HepG2 (cell line): ENCODE results near the gene RASGRF1. TPM values are rescaled to one million over a fixed set of nuclear protein-coding genes. Genes with fewer than 3 reads are reported as not detected.

Experiments used
- ATAC-seq: fragments of 200-7000 bp; cut with Tn5 transposase; 3 replicates; pipeline ENCODE4 v1.9.1; 2020; ENCODE audit warnings: mild to moderate bottlenecking, moderate library complexity
- BruUV-seq: library from RNA; stranded (reverse); fragments of 400-500 nt; replicated peaks from 2 replicates; lab custom pipeline; 2021; lab: Mats Ljungman, UMichigan
- CTCF ChIA-PET: fragments of 300-600 bp; formaldehyde crosslinking; extraction: SDS; loops from one replicate; lab custom pipeline; 2021; ENCODE audit warnings: low total read pairs, inconsistent platforms, low intra/inter-chr PET ratio; lab: Yijun Ruan, JAX
- POLR2A ChIA-PET: fragments of 350-600 bp; sonication (Branson Sonifier 250); formaldehyde crosslinking; loops from one replicate; lab custom pipeline; 2020; ENCODE audit warnings: antibody characterized with exemption, inconsistent platforms; lab: Yijun Ruan, JAX
- DNase-seq: peaks from one replicate; pipeline ENCODE4 v3.0.0-alpha.2; 2015; ENCODE audit warnings: low spot score
- FAIRE-seq: peaks from 3 replicates; lab custom pipeline; 2011; peaks lifted over from hg19 to GRCh38; lab: Jason Lieb, UNC
- H2AFZ ChIP-seq: one replicate; pipeline ENCODE4 v1.6.1; 2011; ENCODE audit warnings: low read length, inconsistent platforms
- H3K27ac ChIP-seq: fragments of 300-600 bp; 3 replicates; pipeline ENCODE4 v1.8.0; 2011; ENCODE audit warnings: mixed run types, mild to moderate bottlenecking, mixed read lengths, low read length, inconsistent platforms; ENCODE audit not compliant: insufficient read depth; ENCODE audit errors: extremely low read length
- H3K27me3 ChIP-seq, 2 experiments: fragments of 200-600 bp in 1 of 2; 2 replicates in 1 of 2; 3 replicates in 1 of 2; pipeline versions ENCODE4 v1.6.0 to v1.8.0; 2011; ENCODE audit warnings: low read length in 2 of 2, mild to moderate bottlenecking in 2 of 2, moderate library complexity in 2 of 2, inconsistent platforms in 1 of 2; ENCODE audit not compliant: insufficient read depth in 2 of 2, control insufficient read depth in 1 of 2
- H3K36me3 ChIP-seq, 2 experiments: fragments of 200-600 bp in 1 of 2; replicated peaks in 1 of 2; 2 replicates in 1 of 2; 3 replicates in 1 of 2; pipeline versions ENCODE4 v1.5.1 to v1.8.0; 2011; ENCODE audit warnings: low read length in 2 of 2, inconsistent platforms in 1 of 2; ENCODE audit not compliant: insufficient read depth in 2 of 2, control insufficient read depth in 1 of 2
- H3K4me1 ChIP-seq: 2 replicates; pipeline ENCODE4 v1.5.1; 2012; ENCODE audit warnings: low read length, inconsistent platforms; ENCODE audit not compliant: insufficient read depth
- H3K4me2 ChIP-seq: 2 replicates; pipeline ENCODE4 v1.6.0; 2011; ENCODE audit warnings: low read depth, low read length, inconsistent platforms
- H3K4me3 ChIP-seq, 3 experiments: fragments of 200-600 bp in 1 of 3; sonication (generic), shearing (Covaris generic) in 1 of 3; replicated peaks in 1 of 3; 2 replicates each; pipeline ENCODE4 v1.5.1; 2011 to 2016; ENCODE audit warnings: low read length in 3 of 3, inconsistent platforms in 2 of 3, low read depth in 2 of 3, mild to moderate bottlenecking in 2 of 3, control low read depth in 1 of 3, mixed read lengths in 1 of 3; ENCODE audit not compliant: insufficient read depth in 1 of 3
- H3K79me2 ChIP-seq: one replicate; pipeline ENCODE4 v1.6.1; 2011; ENCODE audit warnings: low read length, inconsistent platforms; ENCODE audit not compliant: insufficient read depth
- H3K9ac ChIP-seq: 2 replicates; pipeline ENCODE4 v1.6.0; 2011; ENCODE audit warnings: mild to moderate bottlenecking, low read depth, low read length, inconsistent platforms; ENCODE audit not compliant: insufficient read depth
- H3K9me3 ChIP-seq: 2 replicates; pipeline ENCODE4 v1.5.1; 2012; ENCODE audit warnings: mild to moderate bottlenecking, low read length
- H4K20me1 ChIP-seq: 2 replicates; pipeline ENCODE4 v1.6.0; 2011; ENCODE audit warnings: inconsistent platforms, mild to moderate bottlenecking, low read length, moderate library complexity; ENCODE audit not compliant: insufficient read depth
- AGO2 ChIP-seq: fragments of 200-400 bp; formaldehyde crosslinking; optimal IDR thresholded peaks from 2 replicates; pipeline ENCODE3; 2017; ENCODE audit warnings: mild to moderate bottlenecking, low read depth, low read length, moderate library complexity
- POLR2A ChIP-seq, 2 experiments: IDR thresholded peaks; 2 replicates each; pipeline ENCODE4 v1.6.1; 2011; ENCODE audit warnings: low read depth in 2 of 2, low read length in 2 of 2, mild to moderate bottlenecking in 1 of 2, moderate library complexity in 1 of 2; ENCODE audit not compliant: insufficient read depth in 1 of 2
- POLR2AphosphoS5 ChIP-seq: IDR thresholded peaks from 2 replicates; pipeline ENCODE4 v1.6.1; 2012; ENCODE audit warnings: low read depth, low read length
- RBFOX2 ChIP-seq: fragments of 200-400 bp; formaldehyde crosslinking; IDR thresholded peaks from 2 replicates; pipeline ENCODE4 v1.6.1; 2017; ENCODE audit warnings: low read depth, mild to moderate bottlenecking, low read length
- ZNF260 ChIP-seq: sonication (generic); formaldehyde crosslinking; IDR thresholded peaks from 2 replicates; pipeline ENCODE4 v1.4.0; 2020; ENCODE audit warnings: missing genetic modification reagents, low read depth, mild to moderate bottlenecking, borderline replicate concordance
- ZNF75D ChIP-seq: sonication (generic); formaldehyde crosslinking; IDR thresholded peaks from 2 replicates; pipeline ENCODE4 v1.8.1; 2023; ENCODE audit warnings: missing genetic modification reagents, mild to moderate bottlenecking, borderline replicate concordance
- WGBS: methylation state at CpG from one replicate; pipeline ENCODE4 v1.1.6; 2017; ENCODE audit warnings: low lambda C conversion rate; 5-methylcytosine and 5-hydroxymethylcytosine counted together
- in situ Hi-C: cut with HindIII; loops from 2 replicates; pipeline ENCODE4 v1.10.0; 2017; ENCODE audit warnings: low pct_unique_long_range_greater_than_20kb; ENCODE audit not compliant: extremely low pct_ligation_motif_present
- intact Hi-C: fragments of 100-400 bp; cut with micrococcal nuclease; formaldehyde crosslinking; loops from one replicate; pipeline ENCODE4 v1.10.0; 2022; ENCODE audit not compliant: unreplicated experiment
- polyA plus RNA-seq, 8 experiments: library from polyadenylated mRNA; depleted of rRNA in 3 of 8; stranded (reverse) in 7 of 8; unstranded in 1 of 8; fragments of >200 nt; fragmentation: Illumina TruSeq in 4 of 8; extraction: Trizol in 4 of 8; gene quantifications; 2 replicates each; pipeline versions ENCODE4 v1.2.1 to v1.2.3, GENCODE V29; 2011 to 2016; ENCODE audit warnings: low read depth in 4 of 8, missing spikeins in 1 of 8, mixed read lengths in 1 of 8; ENCODE audit not compliant: insufficient read depth in 1 of 8
- total RNA-seq, 5 experiments: library from RNA; depleted of rRNA; stranded (reverse); fragments of >200 nt; fragmentation: Illumina TruSeq; extraction: Trizol; gene quantifications; 2 replicates each; pipeline ENCODE4 v1.2.3, GENCODE V29; 2016; ENCODE audit warnings: low read depth in 1 of 5
- TF ChIP-seq, protein P1 (sequence below): sonication (generic); formaldehyde crosslinking; IDR thresholded peaks from 2 replicates; pipeline ENCODE4 v1.4.0; 2020; ENCODE audit warnings: missing genetic modification reagents, borderline replicate concordance

RASGRF1 gene
- total and polyA plus RNA-seq, 2 of the 13 experiments (the other 11 are each of a cell fraction or from before 2014, with no cell fraction given) = 0.55 to 3.0 TPM

DNA sequence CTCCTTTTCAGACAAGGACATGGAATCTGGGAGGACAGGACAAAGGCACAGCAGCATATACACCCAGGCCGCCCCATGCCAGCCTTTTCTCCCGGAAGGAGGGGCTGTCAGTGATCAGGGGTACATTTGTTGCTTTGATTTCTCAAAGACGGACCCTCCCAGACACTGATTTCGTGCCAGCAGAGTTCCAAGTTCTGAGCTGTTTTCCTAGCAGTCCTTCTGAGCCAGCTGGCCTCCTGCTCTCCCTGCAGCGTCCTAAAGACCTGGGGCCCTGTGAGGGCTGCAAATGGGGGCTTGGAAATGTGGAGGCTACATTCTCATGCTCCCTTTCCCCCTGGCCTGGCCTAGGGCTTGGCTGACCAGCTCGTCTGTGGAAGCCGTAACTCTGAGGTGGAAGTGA, 168.1 kb downstream of the RASGRF1 start:
- in situ Hi-C loops (no loop called here), intact Hi-C loops (no loop called here)
- no TSS peak for BruUV-seq
- no peak for TF ChIP-seq ZNF260
- H3K9me3 ChIP-seq = no peaks in the 10 kb centered on the region
- no peaks in the 10 kb centered on the region for H3K27me3 ChIP-seq
- no peak overlapping the region for H3K9ac ChIP-seq
- no peak overlapping the region for H2AFZ ChIP-seq
- 89% methylated on average over 7 of the region's 7 CpGs for WGBS
- no peak for ATAC-seq
- H3K27ac ChIP-seq = no peak overlapping the region
- CTCF ChIA-PET = no interaction called here
- peaks cover 2% of the 10 kb centered on the region for H3K4me1 ChIP-seq
- H3K36me3 ChIP-seq = peaks cover 25 to 64% of the 10 kb centered on the region in 2 experiments; a peak in 4 of 5 replicates
- H3K4me2 ChIP-seq = no peak overlapping the region
- POLR2A ChIA-PET = no interaction called here
- FAIRE-seq = no peak
- H4K20me1 ChIP-seq = no peaks in the 10 kb centered on the region
- H3K4me3 ChIP-seq = no peak overlapping the region
- DNase-seq = no peak
- no peaks in the 10 kb centered on the region for H3K79me2 ChIP-seq

DNA sequence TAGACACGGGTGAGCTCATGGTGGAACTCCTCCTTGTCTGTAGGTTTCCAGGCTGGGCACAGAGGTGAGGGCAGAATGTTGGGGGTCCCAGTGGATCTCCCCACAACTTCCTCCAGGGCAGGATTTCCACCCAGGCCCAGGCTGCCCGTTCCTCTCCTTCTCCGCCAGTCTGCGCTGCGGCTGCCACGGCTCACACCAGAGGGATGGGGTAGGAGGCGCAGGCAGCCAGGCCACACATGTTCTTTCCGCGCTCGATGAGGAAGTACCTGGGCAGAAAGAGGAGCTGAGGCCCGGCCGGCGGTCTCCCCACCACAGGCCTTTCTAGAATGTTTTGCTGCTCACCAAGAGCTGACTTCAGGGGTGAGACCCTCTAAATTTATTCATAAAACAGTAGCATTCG, 168.6 kb downstream of the RASGRF1 start:
- CTCF ChIA-PET = no interaction called here
- intact Hi-C loops = no loop called here

More for the DNA sequence above, 168.6 kb downstream of the RASGRF1 start:
- H3K9me3 ChIP-seq = no peaks in the 10 kb centered on the region
- FAIRE-seq = no peak
- in situ Hi-C loops = no loop called here
- BruUV-seq = no TSS peak
- no peak for DNase-seq
- ATAC-seq = no peak
- 100% methylated on average over 13 of the region's 14 CpGs for WGBS
- no peak overlapping the region for H3K9ac ChIP-seq
- no peak overlapping the region for H3K27ac ChIP-seq
- no peak overlapping the region for H2AFZ ChIP-seq
- H3K4me3 ChIP-seq = no peak overlapping the region
- H3K79me2 ChIP-seq = no peaks in the 10 kb centered on the region
- H3K4me2 ChIP-seq = no peak overlapping the region
- H3K36me3 ChIP-seq = peaks cover 19 to 58% of the 10 kb centered on the region in 2 experiments; a peak in 4 of 5 replicates
- H3K4me1 ChIP-seq = peaks cover 8% of the 10 kb centered on the region
- no peaks in the 10 kb centered on the region for H3K27me3 ChIP-seq
- TF ChIP-seq, protein P1, sequence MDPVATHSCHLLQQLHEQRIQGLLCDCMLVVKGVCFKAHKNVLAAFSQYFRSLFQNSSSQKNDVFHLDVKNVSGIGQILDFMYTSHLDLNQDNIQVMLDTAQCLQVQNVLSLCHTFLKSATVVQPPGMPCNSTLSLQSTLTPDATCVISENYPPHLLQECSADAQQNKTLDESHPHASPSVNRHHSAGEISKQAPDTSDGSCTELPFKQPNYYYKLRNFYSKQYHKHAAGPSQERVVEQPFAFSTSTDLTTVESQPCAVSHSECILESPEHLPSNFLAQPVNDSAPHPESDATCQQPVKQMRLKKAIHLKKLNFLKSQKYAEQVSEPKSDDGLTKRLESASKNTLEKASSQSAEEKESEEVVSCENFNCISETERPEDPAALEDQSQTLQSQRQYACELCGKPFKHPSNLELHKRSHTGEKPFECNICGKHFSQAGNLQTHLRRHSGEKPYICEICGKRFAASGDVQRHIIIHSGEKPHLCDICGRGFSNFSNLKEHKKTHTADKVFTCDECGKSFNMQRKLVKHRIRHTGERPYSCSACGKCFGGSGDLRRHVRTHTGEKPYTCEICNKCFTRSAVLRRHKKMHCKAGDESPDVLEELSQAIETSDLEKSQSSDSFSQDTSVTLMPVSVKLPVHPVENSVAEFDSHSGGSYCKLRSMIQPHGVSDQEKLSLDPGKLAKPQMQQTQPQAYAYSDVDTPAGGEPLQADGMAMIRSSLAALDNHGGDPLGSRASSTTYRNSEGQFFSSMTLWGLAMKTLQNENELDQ (CRISPR knock-in tag) = no peak
- TF ChIP-seq ZNF75D (no peak), RBFOX2 (0 out of 2 replicates have a peak, but pooled peaks have one; percentile 18), POLR2A (IDR thresholded peaks at IDR 0.05; ENCODE audit: insufficient read depth in 1 of 2, low read depth in 2 of 2, low read length in 2 of 2) (peak in 1 of 2 experiments; percentile 44; a peak in 1 of 4 replicates), POLR2AphosphoS5 (0 out of 2 replicates have a peak, but pooled peaks have one; percentile 14), AGO2 (peak; percentile 65)
- peaks cover 2% of the 10 kb centered on the region; the same call in 1 of the 2 replicates for H4K20me1 ChIP-seq
- POLR2A ChIA-PET = no interaction called here
